GM12875 (cell line): Measurements from ENCODE around the gene HSPA4.
A peak's percentile ranks its signal among the peaks of the same experiment; 100 is the strongest.

Experiments used
- H3K4me3 ChIP-seq: one replicate; pipeline ENCODE4 v1.5.1; 2011; ENCODE audit warnings: low read depth, low read length, control low read depth
- CTCF ChIP-seq: IDR thresholded peaks from 2 replicates; pipeline ENCODE4 v1.5.1; 2011; ENCODE audit warnings: low read depth, mild to moderate bottlenecking, control low read depth, inconsistent platforms, low read length, moderate library complexity, borderline replicate concordance; ENCODE audit not compliant: insufficient read depth

The HSPA4 gene

GRCh38 chr5:133051061-133051541, 712 bp upstream of the HSPA4 start:
- H3K4me3 ChIP-seq: peak overlapping the region; percentile 84
- TF ChIP-seq CTCF: no peak

GRCh38 chr5:133052317-133053175, 733 bp downstream of the HSPA4 start:
- peak overlapping the region; percentile 84 for H3K4me3 ChIP-seq
- TF ChIP-seq CTCF: no peak

GRCh38 chr5:133053448-133053847, 1.6 kb downstream of the HSPA4 start:
- peak overlapping the region; percentile 84 for H3K4me3 ChIP-seq
- TF ChIP-seq CTCF: no peak

- no peak for TF ChIP-seq CTCF
- no peak overlapping the region for H3K4me3 ChIP-seq
Measured at GRCh38 chr5:133054697-133055471, 3.1 kb downstream of the HSPA4 start.

GRCh38 chr5:133056891-133057290, 5.1 kb downstream of the HSPA4 start:
- no peak for TF ChIP-seq CTCF

GRCh38 chr5:133059621-133060020, 7.8 kb downstream of the HSPA4 start:
- no peak for TF ChIP-seq CTCF
- H3K4me3 ChIP-seq: no peak overlapping the region

More at GRCh38 chr5:133056891-133057290, 5.1 kb downstream of the HSPA4 start:
- H3K4me3 ChIP-seq: no peak overlapping the region

GRCh38 chr5:133062276-133062675, 10.5 kb downstream of the HSPA4 start:
- no peak for TF ChIP-seq CTCF
- H3K4me3 ChIP-seq: no peak overlapping the region
